Keratinocyte (primary cell): ENCODE data around the gene GNPTAB. TPM values are rescaled to one million over a fixed set of nuclear protein-coding genes. Genes with fewer than 3 reads are reported as not detected.
"Not testable (repeated sequence)": the region's sequence is repeated elsewhere in the genome, so short reads cannot be mapped to it uniquely, and the experiment has no call there.

ENCODE experiments used
- DNase-seq: peaks from one replicate; pipeline ENCODE4 v3.0.0-alpha.2; 2011; ENCODE audit warnings: low read depth, missing footprints, low spot score
- FAIRE-seq: peaks from 2 replicates; lab custom pipeline; 2011; peaks lifted over from hg19 to GRCh38; lab: Jason Lieb, UNC
- H2AFZ ChIP-seq: 2 replicates; pipeline ENCODE4 v1.6.0; 2012; ENCODE audit warnings: low read length, control low read depth, inconsistent platforms; ENCODE audit not compliant: control insufficient read depth
- H3K27ac ChIP-seq: 2 replicates; pipeline ENCODE4 v1.5.1; 2011; ENCODE audit warnings: low read length; ENCODE audit not compliant: control insufficient read depth, insufficient read depth
- H3K27me3 ChIP-seq: 3 replicates; pipeline ENCODE4 v1.6.0; 2011; ENCODE audit warnings: low read length; ENCODE audit not compliant: control insufficient read depth, insufficient read depth; ENCODE audit errors: extremely low read depth
- H3K36me3 ChIP-seq, 2 experiments: 2 replicates in 1 of 2; 3 replicates in 1 of 2; pipeline ENCODE4 v1.5.1; 2011; ENCODE audit warnings: low read length in 2 of 2, mild to moderate bottlenecking in 1 of 2; ENCODE audit not compliant: control insufficient read depth in 2 of 2, insufficient read depth in 2 of 2; ENCODE audit errors: extremely low read depth in 1 of 2
- H3K4me1 ChIP-seq: 3 replicates; pipeline ENCODE4 v1.5.1; 2011; ENCODE audit warnings: low read length; ENCODE audit not compliant: control insufficient read depth, insufficient read depth; ENCODE audit errors: extremely low read depth
- H3K4me2 ChIP-seq: 3 replicates; pipeline ENCODE4 v1.6.0; 2011; ENCODE audit warnings: low read depth, low read length; ENCODE audit not compliant: control insufficient read depth, insufficient read depth; ENCODE audit errors: extremely low read depth
- H3K4me3 ChIP-seq, 3 experiments: fragments of 200-600 bp in 1 of 3; sonication (generic) in 1 of 3; 2 replicates in 2 of 3; 3 replicates in 1 of 3; pipeline ENCODE4 v1.5.1; 2011 to 2016; ENCODE audit warnings: low read length in 3 of 3, mild to moderate bottlenecking in 3 of 3, control low read depth in 2 of 3, inconsistent platforms in 1 of 3, low read depth in 1 of 3, mixed read lengths in 1 of 3, mixed run types in 1 of 3, moderate library complexity in 1 of 3; ENCODE audit not compliant: control insufficient read depth in 2 of 3, insufficient read depth in 2 of 3; ENCODE audit errors: extremely low read depth in 1 of 3
- H3K79me2 ChIP-seq: 2 replicates; pipeline ENCODE4 v1.6.0; 2012; ENCODE audit warnings: low read length; ENCODE audit not compliant: control insufficient read depth, insufficient read depth
- H3K9ac ChIP-seq: 3 replicates; pipeline ENCODE4 v1.6.0; 2011; ENCODE audit warnings: low read length; ENCODE audit not compliant: control insufficient read depth, insufficient read depth; ENCODE audit errors: extremely low read depth
- H3K9me1 ChIP-seq: 3 replicates; pipeline ENCODE4 v1.6.0; 2011; ENCODE audit warnings: low read length; ENCODE audit not compliant: control insufficient read depth, insufficient read depth; ENCODE audit errors: extremely low read depth
- H3K9me3 ChIP-seq: 2 replicates; pipeline ENCODE4 v1.5.1; 2012; ENCODE audit warnings: low read depth, low read length; ENCODE audit not compliant: control insufficient read depth
- H4K20me1 ChIP-seq: 3 replicates; pipeline ENCODE4 v1.6.0; 2011; ENCODE audit warnings: low read length; ENCODE audit not compliant: control insufficient read depth, insufficient read depth; ENCODE audit errors: extremely low read depth
- EZH2 ChIP-seq: IDR thresholded peaks from one replicate; pipeline ENCODE4 v1.6.1; 2012; ENCODE audit warnings: inconsistent platforms, mild to moderate bottlenecking, low read length, moderate library complexity
- dilution Hi-C: fragments of 300-500 bp; cut with MboI; formaldehyde crosslinking; loops from one replicate; pipeline ENCODE4 v1.7.0; 2020; ENCODE audit warnings: low sequenced_read_pairs; ENCODE audit not compliant: extremely low pct_ligation_motif_present
- polyA plus RNA-seq, 5 experiments: library from polyadenylated mRNA; depleted of rRNA in 3 of 5; stranded (reverse) in 3 of 5; stranded (forward) in 1 of 5; unstranded in 1 of 5; fragments of >200 nt; gene quantifications; 1 replicate in 1 of 5; 2 replicates in 3 of 5; 3 replicates in 1 of 5; pipeline versions ENCODE4 v1.2.1 to v1.2.3, GENCODE V29; 2011 to 2012; ENCODE audit warnings: missing spikeins in 2 of 5, low read depth in 1 of 5, low replicate concordance in 1 of 5
- TF ChIP-seq, protein P1 (sequence below), 3 experiments: IDR thresholded peaks in 1 of 3; conservative IDR thresholded peaks in 1 of 3; optimal IDR thresholded peaks in 1 of 3; 2 replicates in 2 of 3; 3 replicates in 1 of 3; pipeline versions ENCODE3 to v1.5.1; 2011; ENCODE audit warnings: low read length in 3 of 3, mild to moderate bottlenecking in 3 of 3, moderate library complexity in 2 of 3, control low read depth in 1 of 3, inconsistent platforms in 1 of 3; ENCODE audit not compliant: insufficient read depth in 2 of 3; ENCODE audit errors: extremely low read depth in 1 of 3

GNPTAB gene
- polyA plus RNA-seq, 1 donor (not counting 4 experiments of a cell fraction or from before 2014, with no cell fraction given) = 35.7 TPM

DNA sequence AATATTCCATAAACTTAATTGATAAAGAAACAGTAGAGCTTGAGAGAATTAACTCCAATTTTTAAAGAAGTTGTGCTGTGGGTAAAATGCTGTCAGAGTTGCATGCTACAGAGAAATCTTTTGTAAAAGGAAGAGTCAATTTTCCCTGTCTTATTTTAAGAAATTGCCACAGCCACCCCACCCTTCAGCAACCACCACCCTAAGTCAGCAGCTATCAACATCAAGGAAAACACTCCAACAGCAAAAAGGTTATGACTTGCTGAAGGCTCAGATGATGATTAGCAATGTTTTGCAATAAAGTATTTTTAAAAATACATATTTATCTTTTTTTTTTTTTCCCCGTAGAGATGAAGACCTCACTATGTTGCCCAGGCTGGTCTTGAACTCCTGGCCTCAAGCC lies 40.2 kb upstream of the GNPTAB start:
- TF ChIP-seq EZH2 = no peak
- TF ChIP-seq, protein P1, sequence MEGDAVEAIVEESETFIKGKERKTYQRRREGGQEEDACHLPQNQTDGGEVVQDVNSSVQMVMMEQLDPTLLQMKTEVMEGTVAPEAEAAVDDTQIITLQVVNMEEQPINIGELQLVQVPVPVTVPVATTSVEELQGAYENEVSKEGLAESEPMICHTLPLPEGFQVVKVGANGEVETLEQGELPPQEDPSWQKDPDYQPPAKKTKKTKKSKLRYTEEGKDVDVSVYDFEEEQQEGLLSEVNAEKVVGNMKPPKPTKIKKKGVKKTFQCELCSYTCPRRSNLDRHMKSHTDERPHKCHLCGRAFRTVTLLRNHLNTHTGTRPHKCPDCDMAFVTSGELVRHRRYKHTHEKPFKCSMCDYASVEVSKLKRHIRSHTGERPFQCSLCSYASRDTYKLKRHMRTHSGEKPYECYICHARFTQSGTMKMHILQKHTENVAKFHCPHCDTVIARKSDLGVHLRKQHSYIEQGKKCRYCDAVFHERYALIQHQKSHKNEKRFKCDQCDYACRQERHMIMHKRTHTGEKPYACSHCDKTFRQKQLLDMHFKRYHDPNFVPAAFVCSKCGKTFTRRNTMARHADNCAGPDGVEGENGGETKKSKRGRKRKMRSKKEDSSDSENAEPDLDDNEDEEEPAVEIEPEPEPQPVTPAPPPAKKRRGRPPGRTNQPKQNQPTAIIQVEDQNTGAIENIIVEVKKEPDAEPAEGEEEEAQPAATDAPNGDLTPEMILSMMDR (optimal IDR thresholded peaks at IDR 0.05 in 1 of 3, IDR thresholded peaks at IDR 0.05 in 1 of 3, conservative IDR thresholded peaks at IDR 0.05 in 1 of 3; ENCODE audit: extremely low read depth in 1 of 3, insufficient read depth in 2 of 3, low read length in 3 of 3) = no peak
- Histone ChIP-seq H2AFZ (no peak overlapping the region), H3K9me1 (no peaks in the 10 kb centered on the region), H3K27ac (no peak overlapping the region), H3K27me3 (no peaks in the 10 kb centered on the region), H3K4me2 (no peak overlapping the region), H3K9me3 (no peaks in the 10 kb centered on the region), H3K9ac (no peak overlapping the region), H3K4me1 (no peaks in the 10 kb centered on the region), H3K4me3 (no peak overlapping the region), H3K79me2 (no peaks in the 10 kb centered on the region), H4K20me1 (no peaks in the 10 kb centered on the region), H3K36me3 (no peaks in the 10 kb centered on the region)
- FAIRE-seq = no peak
- dilution Hi-C loops = no loop called here
- no peak for DNase-seq

DNA sequence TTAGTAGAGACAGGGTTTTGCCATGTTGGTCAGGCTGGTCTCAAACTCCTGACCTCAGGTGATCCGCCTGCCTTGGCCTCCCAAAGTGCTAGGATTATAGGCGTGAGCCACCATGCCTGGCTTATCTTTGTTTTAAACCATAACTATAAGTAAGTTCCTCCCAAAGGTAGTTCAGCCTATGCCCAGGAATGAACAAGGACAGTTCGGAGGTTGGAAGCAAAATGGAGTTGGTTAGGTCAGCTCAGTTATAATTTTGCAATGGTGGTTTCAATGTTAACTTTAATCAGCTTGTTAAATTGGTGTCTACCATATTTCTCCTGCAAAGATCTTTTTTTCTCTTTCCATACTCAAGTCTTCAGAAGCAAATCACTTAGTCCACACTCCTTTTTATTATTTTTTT lies 36.9 kb upstream of the GNPTAB start:
- FAIRE-seq, H3K27me3 ChIP-seq, H2AFZ ChIP-seq, H3K9ac ChIP-seq, DNase-seq, H3K36me3 ChIP-seq, dilution Hi-C loops, H3K4me3 ChIP-seq, H3K27ac ChIP-seq, H3K4me1 ChIP-seq, H4K20me1 ChIP-seq, H3K9me3 ChIP-seq, H3K79me2 ChIP-seq, H3K9me1 ChIP-seq, H3K4me2 ChIP-seq: not testable (repeated sequence)

- Histone ChIP-seq H3K9me3 (no peaks in the 10 kb centered on the region), H3K27me3 (no peaks in the 10 kb centered on the region), H3K4me1 (peaks cover 6% of the 10 kb centered on the region), H3K9me1 (no peaks in the 10 kb centered on the region), H3K36me3 (no peaks in the 10 kb centered on the region), H3K4me2 (no peak overlapping the region), H3K27ac (no peak overlapping the region), H3K4me3 (no peak overlapping the region), H2AFZ (no peak overlapping the region), H4K20me1 (no peaks in the 10 kb centered on the region), H3K9ac (no peak overlapping the region), H3K79me2 (no peaks in the 10 kb centered on the region)
- TF ChIP-seq, protein P1 (optimal IDR thresholded peaks at IDR 0.05 in 1 of 3, IDR thresholded peaks at IDR 0.05 in 1 of 3, conservative IDR thresholded peaks at IDR 0.05 in 1 of 3; ENCODE audit: extremely low read depth in 1 of 3, insufficient read depth in 2 of 3, low read length in 3 of 3) = no peak
- no peak for TF ChIP-seq EZH2
- no peak for FAIRE-seq
- DNase-seq = no peak
- dilution Hi-C loops = no loop called here
Measured at GRCh38 chr12:101866615-101867373, 36.0 kb upstream of the GNPTAB start.
